HFF-Myc (cell line): ENCODE results near the gene NUP188.

ENCODE experiments used
- DNase-seq: peaks from one replicate; pipeline ENCODE4 v3.0.0-alpha.2; 2011; ENCODE audit warnings: low read depth; ENCODE audit errors: extremely low read depth
- H3K4me3 ChIP-seq: replicated peaks from 2 replicates; pipeline ENCODE4 v1.5.1; 2011; ENCODE audit warnings: low read depth, mild to moderate bottlenecking, control low read depth, low read length
- TF ChIP-seq, protein P1 (sequence below): IDR thresholded peaks from 2 replicates; pipeline ENCODE4 v1.5.1; 2012; ENCODE audit warnings: mild to moderate bottlenecking, low read depth, low read length, control low read depth; ENCODE audit errors: missing control alignments

The NUP188 gene

DNA sequence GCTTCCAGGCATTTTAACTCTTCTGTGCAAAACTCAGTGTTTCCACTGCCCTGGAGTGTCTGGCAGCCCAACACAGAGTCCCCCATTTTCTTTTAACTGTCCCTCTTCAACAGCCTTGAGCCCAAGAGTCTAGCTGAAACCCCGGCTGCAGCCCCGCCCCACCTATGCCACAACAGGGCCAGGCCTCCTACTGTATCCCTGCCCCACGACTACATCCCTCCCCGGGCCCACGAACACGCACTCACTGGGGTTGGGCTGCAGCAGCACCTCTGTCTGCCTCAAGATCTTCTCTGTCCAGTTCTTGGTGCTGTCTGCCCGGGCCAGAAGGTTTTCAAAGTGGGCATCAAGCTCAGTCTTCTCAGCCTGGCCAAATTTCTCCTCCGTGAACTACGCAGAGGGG lies 74.5 kb downstream of the NUP188 start:
- DNase-seq, result no peak
- TF ChIP-seq, protein P1, sequence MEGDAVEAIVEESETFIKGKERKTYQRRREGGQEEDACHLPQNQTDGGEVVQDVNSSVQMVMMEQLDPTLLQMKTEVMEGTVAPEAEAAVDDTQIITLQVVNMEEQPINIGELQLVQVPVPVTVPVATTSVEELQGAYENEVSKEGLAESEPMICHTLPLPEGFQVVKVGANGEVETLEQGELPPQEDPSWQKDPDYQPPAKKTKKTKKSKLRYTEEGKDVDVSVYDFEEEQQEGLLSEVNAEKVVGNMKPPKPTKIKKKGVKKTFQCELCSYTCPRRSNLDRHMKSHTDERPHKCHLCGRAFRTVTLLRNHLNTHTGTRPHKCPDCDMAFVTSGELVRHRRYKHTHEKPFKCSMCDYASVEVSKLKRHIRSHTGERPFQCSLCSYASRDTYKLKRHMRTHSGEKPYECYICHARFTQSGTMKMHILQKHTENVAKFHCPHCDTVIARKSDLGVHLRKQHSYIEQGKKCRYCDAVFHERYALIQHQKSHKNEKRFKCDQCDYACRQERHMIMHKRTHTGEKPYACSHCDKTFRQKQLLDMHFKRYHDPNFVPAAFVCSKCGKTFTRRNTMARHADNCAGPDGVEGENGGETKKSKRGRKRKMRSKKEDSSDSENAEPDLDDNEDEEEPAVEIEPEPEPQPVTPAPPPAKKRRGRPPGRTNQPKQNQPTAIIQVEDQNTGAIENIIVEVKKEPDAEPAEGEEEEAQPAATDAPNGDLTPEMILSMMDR, result no peak
- H3K4me3 ChIP-seq, result no peak overlapping the region

DNA sequence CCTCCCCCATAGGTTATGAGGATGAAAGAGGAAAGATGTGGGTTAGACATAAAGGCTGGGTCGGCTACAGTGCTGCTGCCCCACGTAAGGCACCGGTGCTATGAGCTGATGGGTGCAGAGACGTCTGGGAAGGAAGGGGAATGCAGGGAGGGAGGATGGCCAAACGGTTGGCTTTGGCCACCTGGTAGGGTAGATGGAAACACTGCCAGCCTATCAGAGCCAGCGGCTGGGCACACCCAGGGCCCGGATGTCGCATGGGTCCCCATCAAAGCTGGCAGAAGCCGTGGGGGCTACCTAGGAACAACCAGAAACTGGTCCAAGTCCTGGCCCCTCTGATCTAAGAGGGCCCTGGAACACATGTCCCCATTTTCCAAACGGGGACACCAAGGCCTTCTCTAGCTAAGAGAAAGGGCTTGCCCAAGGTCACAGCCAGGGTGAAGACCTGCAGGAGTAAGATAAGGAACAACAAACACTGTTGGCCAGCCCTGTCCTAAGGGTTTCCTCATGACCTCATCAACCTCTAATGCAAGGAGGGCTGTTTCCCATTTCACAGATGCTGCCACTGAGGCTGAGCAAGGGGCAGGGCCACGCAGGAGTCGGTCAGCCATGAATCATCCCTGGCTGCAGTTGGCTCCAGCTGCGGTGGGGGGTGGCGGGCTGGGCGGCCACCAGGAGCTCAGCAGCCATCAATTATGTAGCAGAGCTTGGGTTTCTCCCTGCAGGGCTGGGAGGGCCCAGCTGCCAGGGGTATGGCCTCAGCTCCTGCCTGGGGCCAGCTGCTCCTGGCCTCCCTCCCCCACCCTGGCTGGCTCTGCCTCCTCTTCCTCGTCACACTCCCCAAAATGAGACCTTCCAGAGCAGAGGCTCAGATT lies 75.8 kb downstream of the NUP188 start:
- H3K4me3 ChIP-seq, result no peak overlapping the region
- DNase-seq, result peak; percentile 60
- TF ChIP-seq, protein P1, result no peak

DNA sequence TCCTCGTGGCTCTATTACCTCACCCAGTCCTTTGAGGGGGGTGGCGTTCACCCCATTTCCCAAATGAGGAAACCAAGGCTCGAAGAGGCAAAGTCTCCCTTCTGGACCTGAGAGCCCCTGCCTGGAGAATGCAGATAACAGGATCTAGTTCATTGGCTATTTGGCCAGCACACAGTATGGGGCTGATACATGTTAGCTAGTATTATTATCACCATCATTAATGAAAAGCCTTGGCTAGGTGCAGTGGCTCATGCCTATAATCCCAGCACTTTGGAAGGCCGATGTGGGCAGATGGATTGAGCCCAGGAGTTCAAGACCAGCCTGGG lies 76.4 kb downstream of the NUP188 start:
- H3K4me3 ChIP-seq, result no peak overlapping the region
- TF ChIP-seq, protein P1, result no peak
- no peak for DNase-seq

DNA sequence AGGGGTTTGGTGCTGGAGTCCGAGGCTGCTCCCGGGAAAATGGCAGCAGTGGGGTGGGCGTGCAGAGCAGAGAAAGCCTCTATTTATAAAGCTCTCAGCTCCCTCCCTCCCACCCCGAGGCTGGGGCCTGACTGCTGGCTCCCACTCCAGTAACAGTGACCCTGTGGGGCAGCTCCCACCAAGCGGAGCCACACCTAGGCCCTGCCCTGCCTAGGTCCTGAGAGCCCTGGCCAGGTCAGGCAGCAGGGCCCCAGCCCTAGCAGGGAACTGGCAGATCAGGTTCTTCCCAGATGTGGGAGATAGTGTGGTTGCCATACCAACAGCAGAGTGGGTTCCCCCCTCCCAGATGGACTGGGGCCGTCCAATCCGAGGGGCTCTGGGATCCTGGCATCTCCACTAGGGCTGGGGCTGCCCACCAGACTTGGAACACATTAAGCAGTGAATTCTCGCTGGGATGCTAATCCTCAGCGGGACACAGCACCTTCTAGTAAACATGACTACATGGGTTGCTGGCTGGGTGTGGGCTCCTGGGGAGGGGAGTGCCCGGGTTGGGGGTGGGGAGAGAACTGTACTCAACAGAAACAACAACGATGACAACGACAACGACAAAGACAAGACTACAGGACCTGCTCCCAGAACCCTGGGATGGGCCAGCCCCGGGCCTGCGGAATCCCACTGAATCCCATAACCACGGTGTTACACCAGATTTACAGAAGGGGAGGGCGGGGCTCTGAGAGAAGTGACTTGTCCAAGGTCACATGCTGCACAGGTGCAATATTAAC lies 79.1 kb downstream of the NUP188 start:
- no peak for DNase-seq
- TF ChIP-seq, protein P1, result no peak

DNA sequence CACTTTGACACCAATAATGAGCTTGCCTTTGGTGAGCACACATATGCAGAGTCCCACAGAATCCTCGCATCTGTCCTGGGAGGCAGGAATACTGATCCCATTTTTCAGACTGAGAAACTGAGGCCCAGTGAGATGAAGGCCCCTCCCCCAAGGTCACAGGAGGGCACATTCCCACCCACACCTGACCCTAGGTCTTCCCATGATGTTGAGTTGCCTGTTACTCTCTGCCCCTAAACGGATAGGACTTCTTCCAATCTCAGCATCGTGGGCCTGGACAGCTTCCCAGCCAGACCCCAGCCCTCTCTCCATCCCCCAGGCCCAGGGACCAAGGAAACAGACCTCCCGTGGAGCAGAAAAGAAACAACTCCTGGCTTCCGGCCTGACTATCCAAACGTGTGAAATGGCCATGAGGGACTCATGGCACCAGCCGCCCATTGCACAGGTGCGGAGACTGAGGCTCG lies 79.8 kb downstream of the NUP188 start:
- TF ChIP-seq, protein P1, result no peak
- no peak for DNase-seq
- H3K4me3 ChIP-seq, result peak overlapping the region; percentile 62

More for the DNA sequence above, 79.1 kb downstream of the NUP188 start:
- H3K4me3 ChIP-seq, result peak overlapping the region; percentile 62

DNA sequence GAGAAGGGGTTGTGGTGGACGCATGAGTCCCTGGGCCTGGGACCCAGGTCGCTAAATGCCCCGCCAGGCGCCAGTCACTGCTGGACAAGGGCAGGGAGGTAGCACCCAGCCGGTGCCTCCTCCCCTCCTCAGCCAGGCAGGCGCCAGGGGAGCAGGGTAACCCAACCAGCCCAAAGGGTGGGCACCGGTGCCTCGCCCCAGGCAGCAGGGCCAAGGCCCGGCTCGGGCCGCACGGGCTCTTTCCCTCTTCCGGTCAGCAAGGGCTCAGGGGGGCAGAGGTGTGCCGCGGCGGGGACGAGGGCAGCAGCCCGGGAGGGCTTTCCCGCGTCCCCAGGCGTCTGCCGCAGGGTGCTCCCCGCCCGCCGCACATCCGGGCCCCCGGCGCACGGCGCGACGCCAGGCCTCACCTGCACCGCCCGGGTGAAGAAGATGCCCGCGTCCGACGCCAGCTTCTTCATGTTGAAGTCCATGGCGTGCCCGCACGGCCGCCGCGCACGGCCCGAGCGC lies 80.2 kb downstream of the NUP188 start:
- peak overlapping the region; percentile 62 for H3K4me3 ChIP-seq
- no peak for DNase-seq
- TF ChIP-seq, protein P1, result no peak
